GM10847 (cell line): Measurements from ENCODE around the gene SLC38A3.

Experiments used
- POLR2A ChIP-seq: IDR thresholded peaks from 2 replicates; pipeline ENCODE4 v1.6.1; 2011; ENCODE audit not compliant: insufficient read length; ENCODE audit errors: extremely low read depth

Gene SLC38A3

DNA sequence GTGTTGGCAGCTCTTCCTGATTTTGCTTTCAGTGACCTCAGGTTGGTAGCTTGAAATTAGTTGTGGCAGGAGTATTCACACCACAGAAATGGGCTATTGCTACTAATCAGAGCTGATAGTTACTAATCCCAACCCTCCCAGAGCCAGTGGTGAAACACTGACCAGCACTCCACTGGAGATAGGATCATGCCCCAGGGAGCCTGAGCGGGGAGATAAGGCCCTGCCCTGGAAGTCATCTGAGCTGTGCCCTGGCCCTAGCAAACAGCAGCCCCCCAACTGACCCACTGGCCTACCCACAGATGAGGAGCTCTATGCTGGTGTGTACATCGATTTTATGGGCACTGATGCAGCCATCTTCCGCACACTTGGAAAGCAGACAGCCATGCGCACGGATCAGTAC is 23.1 kb upstream of the SLC38A3 start:
- no peak for TF ChIP-seq POLR2A

DNA sequence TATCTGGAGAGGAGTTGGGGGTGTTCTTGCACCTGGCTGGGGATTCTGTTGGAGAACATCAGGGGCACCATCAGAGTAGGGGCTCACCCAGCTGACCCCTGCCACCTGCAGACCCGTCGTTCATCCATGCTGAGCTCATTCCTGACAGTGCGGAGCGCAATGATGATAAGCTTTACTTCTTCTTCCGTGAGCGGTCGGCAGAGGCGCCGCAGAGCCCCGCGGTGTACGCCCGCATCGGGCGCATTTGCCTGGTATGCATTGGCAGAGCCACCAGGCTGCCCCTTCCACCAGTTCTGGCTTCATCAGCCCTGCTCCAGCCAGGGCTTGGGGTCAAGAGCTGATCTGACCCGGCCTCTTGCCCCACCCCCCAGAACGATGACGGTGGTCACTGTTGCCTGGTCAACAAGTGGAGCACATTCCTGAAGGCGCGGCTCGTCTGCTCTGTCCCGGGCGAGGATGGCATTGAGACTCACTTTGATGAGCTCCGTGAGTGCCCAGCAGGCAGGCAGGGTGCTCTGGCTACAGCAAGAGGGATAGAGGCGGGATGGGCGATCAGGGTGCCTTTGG is 22.5 kb upstream of the SLC38A3 start:
- TF ChIP-seq POLR2A: no peak

DNA sequence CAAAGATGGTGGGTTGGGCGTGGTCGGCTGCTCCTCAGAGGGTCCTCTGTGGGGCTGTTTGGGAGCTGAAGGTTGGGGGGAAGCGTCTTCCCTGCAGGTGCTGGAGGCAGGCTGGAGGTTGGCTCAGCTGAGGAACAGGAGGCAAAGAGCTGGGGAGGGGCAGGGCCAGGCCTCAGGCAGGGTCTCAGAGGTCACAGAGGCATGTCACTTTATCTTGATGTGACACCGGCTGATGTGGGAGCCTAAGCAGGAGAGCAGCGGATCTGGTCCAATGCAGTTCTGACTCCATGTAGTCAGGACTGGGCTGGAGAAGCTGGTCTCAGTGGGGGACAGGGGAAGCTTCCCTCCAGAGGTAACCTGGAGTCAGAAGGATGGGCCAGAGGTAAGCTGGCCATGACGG is 21.3 kb upstream of the SLC38A3 start:
- no peak for TF ChIP-seq POLR2A

DNA sequence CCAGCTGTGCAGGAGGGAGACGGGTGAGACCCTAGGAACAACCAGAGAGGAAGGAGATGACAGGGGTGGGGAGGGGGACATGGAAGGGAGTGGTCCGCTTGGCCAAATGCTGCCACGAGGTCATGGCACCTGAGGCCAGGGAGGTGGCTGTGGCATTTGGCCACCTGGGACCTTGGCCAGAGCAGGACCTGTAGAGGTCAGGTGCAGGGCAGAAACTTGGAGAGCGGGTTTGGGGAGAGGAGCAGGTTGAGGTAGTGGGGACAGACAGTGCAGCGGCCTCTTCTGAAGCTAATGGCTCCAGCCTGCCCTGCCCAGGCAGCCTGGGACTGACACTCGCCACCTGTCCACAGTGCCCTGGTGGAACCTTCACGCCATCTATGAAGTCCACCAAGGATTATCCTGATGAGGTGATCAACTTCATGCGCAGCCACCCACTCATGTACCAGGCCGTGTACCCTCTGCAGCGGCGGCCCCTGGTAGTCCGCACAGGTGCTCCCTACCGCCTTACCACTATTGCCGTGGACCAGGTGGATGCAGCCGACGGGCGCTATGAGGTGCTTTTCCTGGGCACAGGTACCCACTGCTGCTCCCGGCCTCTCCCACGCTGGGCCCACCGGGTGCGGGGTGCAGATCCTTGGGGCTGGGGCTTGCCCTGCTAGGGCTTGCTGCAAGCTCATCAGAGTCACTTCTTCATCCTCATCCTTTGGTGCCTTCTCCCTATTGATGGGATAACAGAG is 20.7 kb upstream of the SLC38A3 start:
- no peak for TF ChIP-seq POLR2A

DNA sequence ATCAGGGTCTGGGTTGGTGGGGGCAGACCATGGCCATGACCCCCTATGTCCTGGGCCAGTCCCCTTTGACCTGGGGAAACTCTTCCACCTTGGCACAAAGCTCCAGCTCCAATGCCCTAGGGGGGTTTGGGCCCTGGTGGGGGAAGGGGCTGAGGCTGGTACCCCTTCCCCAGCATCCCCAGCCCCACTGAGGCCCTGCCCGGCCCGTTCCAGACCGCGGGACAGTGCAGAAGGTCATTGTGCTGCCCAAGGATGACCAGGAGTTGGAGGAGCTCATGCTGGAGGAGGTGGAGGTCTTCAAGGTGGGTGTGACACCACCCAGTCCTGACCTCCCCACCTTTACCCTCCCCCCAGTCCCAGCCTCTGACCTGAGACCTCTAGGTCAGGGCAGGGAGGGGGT is 19.8 kb upstream of the SLC38A3 start:
- TF ChIP-seq POLR2A: no peak

DNA sequence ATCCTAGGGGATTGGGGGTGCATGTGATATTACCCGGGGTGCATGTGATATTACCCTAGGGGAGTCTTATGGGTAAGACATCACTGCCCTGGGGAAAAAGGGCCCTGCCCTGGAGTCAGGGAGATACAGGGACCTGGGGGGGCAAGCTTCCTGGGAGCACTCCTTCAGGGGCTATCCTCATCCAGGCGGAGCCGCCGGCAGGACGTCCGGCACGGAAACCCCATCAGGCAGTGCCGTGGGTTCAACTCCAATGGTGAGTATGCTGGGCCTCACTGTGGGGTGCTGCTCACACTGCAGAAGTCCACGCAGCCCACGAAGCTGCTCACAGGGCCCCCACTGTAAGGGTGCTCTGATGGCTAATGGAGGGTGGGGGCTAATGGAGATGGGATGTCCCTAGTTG is 19.0 kb upstream of the SLC38A3 start:
- TF ChIP-seq POLR2A: no peak

DNA sequence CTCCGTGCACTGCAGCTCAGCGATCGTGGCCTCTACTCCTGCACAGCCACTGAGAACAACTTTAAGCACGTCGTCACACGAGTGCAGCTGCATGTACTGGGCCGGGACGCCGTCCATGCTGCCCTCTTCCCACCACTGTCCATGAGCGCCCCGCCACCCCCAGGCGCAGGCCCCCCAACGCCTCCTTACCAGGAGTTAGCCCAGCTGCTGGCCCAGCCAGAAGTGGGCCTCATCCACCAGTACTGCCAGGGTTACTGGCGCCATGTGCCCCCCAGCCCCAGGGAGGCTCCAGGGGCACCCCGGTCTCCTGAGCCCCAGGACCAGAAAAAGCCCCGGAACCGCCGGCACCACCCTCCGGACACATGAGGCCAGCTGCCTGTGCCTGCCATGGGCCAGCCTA is 17.3 kb upstream of the SLC38A3 start:
- TF ChIP-seq POLR2A: no peak

DNA sequence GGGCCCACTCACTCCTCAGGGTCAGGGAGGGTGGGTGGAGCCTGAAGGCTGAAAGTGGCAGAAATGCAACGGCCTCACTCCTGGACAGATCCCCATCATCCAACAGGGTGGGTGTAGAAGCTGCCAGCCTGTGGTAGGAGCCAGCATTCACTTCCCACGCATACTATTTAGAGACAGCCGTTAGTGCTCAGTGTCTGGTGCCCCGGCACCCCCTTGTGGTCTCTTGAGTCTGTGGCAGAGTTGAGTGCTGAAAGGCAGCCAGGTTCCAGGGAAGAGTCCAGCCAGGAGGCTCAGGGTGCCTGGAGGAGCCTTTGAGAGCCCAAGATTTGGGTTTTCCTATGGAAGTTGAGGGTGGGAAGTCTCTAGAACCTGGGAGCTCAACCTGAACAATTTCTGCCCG is 15.8 kb upstream of the SLC38A3 start:
- no peak for TF ChIP-seq POLR2A

DNA sequence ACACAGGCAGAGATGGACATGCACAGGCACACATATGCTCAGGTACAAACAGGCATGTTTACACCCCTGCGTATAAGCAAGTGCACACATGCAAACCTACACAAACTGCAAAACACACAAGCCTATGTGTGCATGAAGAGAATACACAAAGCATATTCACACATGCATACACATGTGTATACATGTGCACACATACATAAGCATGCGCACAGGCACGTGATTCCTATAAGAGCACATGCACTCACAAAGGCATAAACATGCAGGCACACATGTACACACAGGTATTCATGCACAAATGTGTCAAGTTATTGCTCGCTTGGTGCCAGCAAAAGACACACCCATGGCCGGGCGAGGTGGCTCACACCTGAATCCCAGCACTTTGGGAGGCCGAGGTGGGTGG is 15.1 kb upstream of the SLC38A3 start:
- no peak for TF ChIP-seq POLR2A

DNA sequence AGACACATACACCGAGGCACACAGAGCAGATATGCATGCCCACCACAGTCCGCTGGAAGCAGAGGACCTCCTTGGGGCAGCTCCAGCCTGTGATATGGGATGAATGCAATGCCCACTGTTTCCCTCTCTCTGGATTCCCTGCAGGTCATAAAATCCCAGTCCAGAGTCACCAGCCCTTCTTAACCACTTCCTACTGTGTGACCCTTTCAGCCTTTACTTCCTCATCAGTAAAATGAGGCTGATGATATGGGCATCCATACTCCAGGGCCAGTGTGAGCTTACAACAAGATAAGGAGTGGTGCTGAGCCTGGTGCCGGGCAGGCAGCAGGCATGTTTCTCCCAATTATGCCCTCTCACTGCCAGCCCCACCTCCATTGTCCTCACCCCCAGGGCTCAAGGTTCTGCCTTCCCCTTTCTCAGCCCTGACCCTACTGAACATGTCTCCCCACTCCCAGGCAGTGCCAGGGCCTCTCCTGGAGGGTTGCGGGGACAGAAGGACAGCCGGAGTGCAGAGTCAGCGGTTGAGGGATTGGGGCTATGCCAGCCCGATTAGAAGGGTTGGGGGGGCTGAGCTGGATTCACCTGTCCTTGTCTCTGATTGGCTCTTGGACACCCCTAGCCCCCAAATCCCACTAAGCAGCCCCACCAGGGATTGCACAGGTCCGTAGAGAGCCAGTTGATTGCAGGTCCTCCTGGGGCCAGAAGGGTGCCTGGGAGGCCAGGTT is 14.0 kb upstream of the SLC38A3 start, which contains the start of gene GNAT1:
TSS of gene GNAT1 (plus strand) at position 675 of the 725 bp plus-strand sequence. CDS start 116 bp downstream, outside the sequence.
- TF ChIP-seq POLR2A: no peak

DNA sequence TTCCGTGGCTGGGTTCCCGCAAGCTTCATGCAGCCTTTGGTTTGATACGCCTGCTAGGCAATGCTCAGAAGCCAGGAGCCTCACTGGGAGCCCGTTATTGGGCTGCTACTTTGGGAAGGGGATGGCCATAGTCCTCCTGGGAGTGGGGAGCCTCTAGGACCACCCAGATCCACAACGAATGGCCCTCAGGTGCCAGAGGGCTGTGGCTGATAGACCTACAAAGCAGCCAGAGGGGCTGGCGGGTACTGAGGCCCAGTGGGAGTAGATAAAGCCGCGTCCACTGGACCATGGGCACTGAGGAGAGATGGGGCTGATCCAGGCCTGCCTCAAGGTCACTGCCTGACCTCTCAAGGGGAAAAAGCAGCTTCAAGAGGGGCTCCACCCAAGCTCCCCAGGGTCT is 12.9 kb upstream of the SLC38A3 start:
- TF ChIP-seq POLR2A: no peak

DNA sequence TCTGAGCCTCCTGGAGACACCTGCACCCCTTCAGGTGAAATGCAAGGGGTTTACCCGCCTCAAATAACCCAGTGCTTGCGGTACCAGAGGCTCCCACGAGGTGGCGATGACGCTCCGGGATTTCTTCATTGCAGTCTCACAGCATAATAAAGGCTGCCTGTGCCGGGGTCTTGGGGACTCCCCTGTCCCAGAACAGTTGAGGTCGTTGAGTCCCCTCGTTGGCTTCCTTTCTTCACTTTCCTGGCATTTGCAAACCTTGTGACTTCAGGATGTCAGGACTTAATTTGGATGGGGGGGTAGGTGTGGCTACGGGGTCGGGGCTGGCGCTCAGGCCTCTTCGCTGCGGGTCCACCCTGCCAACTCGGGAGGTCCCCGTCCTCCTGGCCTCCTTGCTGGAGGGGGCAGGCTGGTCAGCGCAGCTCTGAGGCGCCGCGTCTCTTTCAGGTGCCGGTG is 12.4 kb upstream of the SLC38A3 start:
- TF ChIP-seq POLR2A: no peak

DNA sequence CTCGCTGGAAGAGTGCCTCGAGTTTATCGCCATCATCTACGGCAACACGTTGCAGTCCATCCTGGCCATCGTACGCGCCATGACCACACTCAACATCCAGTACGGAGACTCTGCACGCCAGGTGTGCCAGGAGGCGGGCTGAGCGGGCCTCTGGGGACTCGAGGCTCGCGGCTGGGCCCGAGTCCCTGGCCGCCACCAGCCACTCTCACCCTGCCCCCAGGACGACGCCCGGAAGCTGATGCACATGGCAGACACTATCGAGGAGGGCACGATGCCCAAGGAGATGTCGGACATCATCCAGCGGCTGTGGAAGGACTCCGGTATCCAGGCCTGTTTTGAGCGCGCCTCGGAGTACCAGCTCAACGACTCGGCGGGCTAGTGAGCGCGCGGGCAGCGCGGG is 11.8 kb upstream of the SLC38A3 start:
- no peak for TF ChIP-seq POLR2A

DNA sequence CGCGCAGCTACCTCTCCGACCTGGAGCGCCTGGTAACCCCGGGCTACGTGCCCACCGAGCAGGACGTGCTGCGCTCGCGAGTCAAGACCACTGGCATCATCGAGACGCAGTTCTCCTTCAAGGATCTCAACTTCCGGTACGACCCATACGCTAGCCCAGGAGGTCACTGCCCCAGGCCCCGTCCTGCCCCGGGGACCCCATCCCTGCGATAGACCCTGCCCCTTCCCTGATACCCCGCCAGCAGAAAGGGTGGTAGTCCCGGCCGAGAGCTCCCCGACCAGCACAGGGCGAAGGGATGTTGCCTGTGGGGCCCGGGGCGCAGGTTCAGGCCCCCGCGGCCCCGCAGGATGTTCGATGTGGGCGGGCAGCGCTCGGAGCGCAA is 11.3 kb upstream of the SLC38A3 start:
- TF ChIP-seq POLR2A: no peak

DNA sequence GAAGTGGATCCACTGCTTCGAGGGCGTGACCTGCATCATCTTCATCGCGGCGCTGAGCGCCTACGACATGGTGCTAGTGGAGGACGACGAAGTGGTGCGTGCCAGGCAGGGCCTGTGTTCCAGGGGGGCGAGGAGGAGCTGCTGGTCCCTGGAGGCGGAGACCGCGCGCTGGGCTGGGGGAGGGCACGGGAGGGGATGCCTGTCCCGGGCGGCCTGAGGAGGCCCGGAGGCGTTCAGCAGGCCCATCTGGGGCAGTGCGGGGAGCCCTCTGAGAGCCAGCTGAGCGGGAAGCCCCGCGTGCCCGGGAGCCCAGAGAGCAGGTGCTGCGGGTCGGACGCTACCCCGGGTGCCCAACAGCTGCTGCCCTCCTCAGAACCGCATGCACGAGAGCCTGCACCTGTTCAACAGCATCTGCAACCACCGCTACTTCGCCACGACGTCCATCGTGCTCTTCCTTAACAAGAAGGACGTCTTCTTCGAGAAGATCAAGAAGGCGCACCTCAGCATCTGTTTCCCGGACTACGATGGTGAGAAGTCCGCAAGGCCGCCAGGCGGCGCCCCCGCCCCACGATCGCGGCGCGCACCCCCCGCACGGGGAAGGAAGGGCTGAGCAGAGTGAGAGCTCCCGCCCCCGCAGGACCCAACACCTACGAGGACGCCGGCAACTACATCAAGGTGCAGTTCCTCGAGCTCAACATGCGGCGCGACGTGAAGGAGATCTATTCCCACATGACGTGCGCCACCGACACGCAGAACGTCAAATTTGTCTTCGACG is 10.8 kb upstream of the SLC38A3 start:
- no peak for TF ChIP-seq POLR2A
